Neutrophil (primary cell): Measurements from ENCODE around the gene ZNF777.

Experiments used
- H3K27ac ChIP-seq: fragments of 200-600 bp; sonication (generic); 2 replicates; pipeline ENCODE4 v1.5.1; 2016; ENCODE audit warnings: mild to moderate bottlenecking, moderate library complexity
- H3K27me3 ChIP-seq: fragments of 200-600 bp; sonication (generic); 2 replicates; pipeline ENCODE4 v1.6.0; 2016; ENCODE audit warnings: mild to moderate bottlenecking
- H3K36me3 ChIP-seq: fragments of 200-600 bp; sonication (generic); 2 replicates; pipeline ENCODE4 v1.5.1; 2017
- H3K4me1 ChIP-seq, 2 experiments: fragments of 200-600 bp in 1 of 2; sonication (generic) in 1 of 2; 1 replicate in 1 of 2; 2 replicates in 1 of 2; pipeline versions ENCODE4 v1.5.1 to v1.6.1; 2013 to 2016; ENCODE audit warnings: low read depth in 1 of 2, low read length in 1 of 2, mild to moderate bottlenecking in 1 of 2, moderate library complexity in 1 of 2; ENCODE audit not compliant: control insufficient read depth in 1 of 2, insufficient read depth in 1 of 2
- H3K4me3 ChIP-seq, 2 experiments: fragments of 200-600 bp in 1 of 2; sonication (generic) in 1 of 2; 1 replicate in 1 of 2; 2 replicates in 1 of 2; pipeline ENCODE4 v1.5.1; 2013 to 2016; ENCODE audit warnings: low read depth in 1 of 2, low read length in 1 of 2, mild to moderate bottlenecking in 1 of 2, moderate library complexity in 1 of 2
- H3K9me3 ChIP-seq: fragments of 200-600 bp; sonication (generic); 2 replicates; pipeline ENCODE4 v1.5.1; 2016
- TF ChIP-seq, protein P1 (sequence below): fragments of 200-600 bp; sonication (generic); IDR thresholded peaks from 2 replicates; pipeline ENCODE4 v1.5.1; 2016; ENCODE audit warnings: antibody characterized with exemption

ZNF777 gene

DNA sequence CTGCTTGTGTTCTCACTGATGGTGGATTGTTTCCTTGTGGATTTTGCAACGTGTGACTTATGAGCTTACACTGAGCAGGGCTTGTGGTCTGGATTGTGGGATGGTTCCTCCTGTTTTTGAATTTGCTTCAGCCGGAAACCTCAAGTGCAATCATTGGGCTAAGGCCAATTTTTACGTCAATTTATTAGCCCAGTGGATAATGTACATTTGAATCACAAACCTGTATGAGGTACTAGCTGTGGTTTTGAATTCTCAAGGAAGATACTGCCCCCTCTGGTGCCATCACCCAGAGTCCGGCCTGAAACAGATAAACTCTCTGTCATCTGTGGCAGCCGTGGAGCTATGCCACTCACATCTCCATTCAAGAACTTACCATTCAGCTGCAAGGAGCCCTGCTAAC lies 7.3 kb upstream of the ZNF777 start:
- peaks cover 0 to 5% of the 10 kb centered on the region in 2 experiments for H3K4me1 ChIP-seq
- no peak overlapping the region for H3K27ac ChIP-seq
- no peak overlapping the region for H3K4me3 ChIP-seq
- TF ChIP-seq, protein P1, sequence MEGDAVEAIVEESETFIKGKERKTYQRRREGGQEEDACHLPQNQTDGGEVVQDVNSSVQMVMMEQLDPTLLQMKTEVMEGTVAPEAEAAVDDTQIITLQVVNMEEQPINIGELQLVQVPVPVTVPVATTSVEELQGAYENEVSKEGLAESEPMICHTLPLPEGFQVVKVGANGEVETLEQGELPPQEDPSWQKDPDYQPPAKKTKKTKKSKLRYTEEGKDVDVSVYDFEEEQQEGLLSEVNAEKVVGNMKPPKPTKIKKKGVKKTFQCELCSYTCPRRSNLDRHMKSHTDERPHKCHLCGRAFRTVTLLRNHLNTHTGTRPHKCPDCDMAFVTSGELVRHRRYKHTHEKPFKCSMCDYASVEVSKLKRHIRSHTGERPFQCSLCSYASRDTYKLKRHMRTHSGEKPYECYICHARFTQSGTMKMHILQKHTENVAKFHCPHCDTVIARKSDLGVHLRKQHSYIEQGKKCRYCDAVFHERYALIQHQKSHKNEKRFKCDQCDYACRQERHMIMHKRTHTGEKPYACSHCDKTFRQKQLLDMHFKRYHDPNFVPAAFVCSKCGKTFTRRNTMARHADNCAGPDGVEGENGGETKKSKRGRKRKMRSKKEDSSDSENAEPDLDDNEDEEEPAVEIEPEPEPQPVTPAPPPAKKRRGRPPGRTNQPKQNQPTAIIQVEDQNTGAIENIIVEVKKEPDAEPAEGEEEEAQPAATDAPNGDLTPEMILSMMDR: no peak
- H3K27me3 ChIP-seq: peaks cover 28% of the 10 kb centered on the region
- H3K9me3 ChIP-seq: no peaks in the 10 kb centered on the region
- H3K36me3 ChIP-seq: peaks cover 27% of the 10 kb centered on the region

DNA sequence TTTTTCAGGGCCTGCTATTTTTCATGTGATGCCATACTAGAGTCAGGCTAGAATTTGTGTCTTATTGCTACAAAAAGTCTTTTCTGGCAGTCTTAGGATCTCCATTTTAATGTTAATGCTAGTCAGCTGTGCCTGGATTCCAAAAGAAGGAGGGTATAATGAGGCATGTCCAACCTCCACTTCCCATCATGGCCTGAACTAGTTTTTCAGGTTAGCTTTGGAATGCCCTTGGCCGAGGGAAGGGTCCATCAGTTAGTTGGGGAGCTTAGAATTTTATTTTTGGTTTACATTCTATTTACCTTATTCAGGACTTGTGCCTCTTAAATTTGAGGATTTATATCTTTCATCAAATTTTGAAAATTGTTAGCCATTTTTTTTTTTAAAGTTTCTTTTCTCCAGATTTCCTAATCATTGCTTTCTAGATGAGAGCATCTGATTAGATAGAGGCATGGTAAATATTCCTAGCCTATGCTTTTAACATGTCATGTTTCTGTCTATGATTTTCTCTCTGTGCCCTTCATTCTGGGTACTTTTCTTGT lies 6.5 kb upstream of the ZNF777 start:
- H3K4me1 ChIP-seq: peaks cover 0 to 5% of the 10 kb centered on the region in 2 experiments
- no peak overlapping the region for H3K4me3 ChIP-seq
- H3K27ac ChIP-seq: no peak overlapping the region
- peaks cover 19% of the 10 kb centered on the region for H3K36me3 ChIP-seq
- H3K9me3 ChIP-seq: no peaks in the 10 kb centered on the region
- TF ChIP-seq, protein P1: no peak
- peaks cover 36% of the 10 kb centered on the region for H3K27me3 ChIP-seq

DNA sequence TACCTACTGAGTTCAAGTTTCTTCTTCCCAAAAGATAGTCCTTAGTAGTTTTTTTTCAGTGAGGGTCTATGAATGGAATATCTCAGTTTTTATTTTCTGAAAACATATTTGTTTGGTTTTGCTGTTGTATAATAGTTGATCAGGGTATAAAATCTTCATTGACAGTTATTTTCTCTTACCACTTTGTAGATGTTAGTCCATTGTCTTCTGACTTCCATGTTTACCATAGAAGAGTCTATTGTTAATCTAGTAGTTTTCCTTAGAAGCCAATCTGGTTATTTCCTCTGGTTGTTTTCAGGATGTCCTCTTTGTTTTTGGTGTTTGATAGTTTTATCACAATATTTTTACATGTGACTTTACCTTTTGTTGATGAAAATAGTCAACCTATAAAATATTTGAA lies 5.5 kb upstream of the ZNF777 start:
- H3K9me3 ChIP-seq: no peaks in the 10 kb centered on the region
- H3K4me1 ChIP-seq: peaks cover 0 to 5% of the 10 kb centered on the region in 2 experiments
- H3K27me3 ChIP-seq: peaks cover 47% of the 10 kb centered on the region
- no peak overlapping the region for H3K27ac ChIP-seq
- H3K4me3 ChIP-seq: no peak overlapping the region
- TF ChIP-seq, protein P1: no peak
- peaks cover 8% of the 10 kb centered on the region for H3K36me3 ChIP-seq

DNA sequence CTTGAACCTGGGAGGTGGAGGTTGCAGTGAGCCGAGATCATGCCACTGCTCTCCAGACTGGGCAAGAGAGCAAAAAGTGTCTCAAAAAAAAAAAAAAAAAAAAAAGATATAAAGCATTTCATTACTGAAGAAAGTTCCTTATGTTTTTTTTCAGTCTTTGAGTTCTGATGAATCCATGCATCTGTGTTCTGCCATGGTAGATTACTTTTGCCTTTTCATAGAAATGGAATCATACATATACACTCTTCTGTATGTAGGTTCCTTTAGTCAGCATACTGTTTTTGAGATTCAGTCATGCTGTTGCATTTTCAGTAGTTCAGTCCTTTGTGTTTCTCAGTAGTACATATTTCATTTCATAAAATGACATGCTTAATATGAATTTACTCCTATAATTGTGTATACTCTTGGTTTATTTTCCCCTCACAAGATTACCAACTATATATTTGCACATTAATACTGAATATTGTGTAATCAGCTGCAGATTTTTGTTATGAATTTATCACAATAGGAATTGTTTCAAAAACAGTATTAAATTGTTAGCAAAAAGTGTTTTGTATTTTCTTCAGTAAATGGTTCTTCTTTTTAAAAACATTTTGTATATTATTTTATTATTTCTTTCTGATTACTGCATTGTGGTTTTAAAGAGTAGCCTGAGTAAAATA lies 2.8 kb upstream of the ZNF777 start:
- Histone ChIP-seq H3K27me3 (peaks cover 71% of the 10 kb centered on the region), H3K36me3 (no peaks in the 10 kb centered on the region), H3K4me1 (peaks cover 14 to 20% of the 10 kb centered on the region in 2 experiments), H3K9me3 (no peaks in the 10 kb centered on the region), H3K27ac (no peak overlapping the region), H3K4me3 (no peak overlapping the region)
- TF ChIP-seq, protein P1: no peak

DNA sequence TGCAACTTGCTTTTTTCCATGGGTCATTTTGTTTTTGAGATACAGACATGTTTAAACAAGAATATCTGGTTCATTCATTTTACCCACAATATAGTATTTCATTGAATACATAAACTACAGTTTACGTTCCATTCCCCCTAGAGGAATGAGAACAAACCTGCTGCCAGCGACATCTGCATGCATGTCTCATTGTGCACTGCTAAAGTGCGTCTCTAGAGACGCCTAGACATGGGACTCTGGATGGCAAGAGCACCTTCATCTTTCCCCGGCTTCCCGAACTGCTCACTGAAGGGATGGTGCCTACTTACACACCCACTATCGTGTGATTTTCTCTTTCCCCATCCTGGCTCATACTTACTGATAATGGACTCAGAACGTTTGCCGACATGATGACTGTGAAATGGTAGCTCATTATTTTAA lies 1.2 kb upstream of the ZNF777 start:
- Histone ChIP-seq H3K27me3 (peaks cover 81% of the 10 kb centered on the region), H3K4me1 (peaks cover 14% of the 10 kb centered on the region in 2 experiments), H3K36me3 (no peaks in the 10 kb centered on the region), H3K9me3 (no peaks in the 10 kb centered on the region), H3K27ac (no peak overlapping the region), H3K4me3 (no peak overlapping the region)
- TF ChIP-seq, protein P1: no peak
